ENCODE data around the gene NALCN.

The NALCN gene

DNA sequence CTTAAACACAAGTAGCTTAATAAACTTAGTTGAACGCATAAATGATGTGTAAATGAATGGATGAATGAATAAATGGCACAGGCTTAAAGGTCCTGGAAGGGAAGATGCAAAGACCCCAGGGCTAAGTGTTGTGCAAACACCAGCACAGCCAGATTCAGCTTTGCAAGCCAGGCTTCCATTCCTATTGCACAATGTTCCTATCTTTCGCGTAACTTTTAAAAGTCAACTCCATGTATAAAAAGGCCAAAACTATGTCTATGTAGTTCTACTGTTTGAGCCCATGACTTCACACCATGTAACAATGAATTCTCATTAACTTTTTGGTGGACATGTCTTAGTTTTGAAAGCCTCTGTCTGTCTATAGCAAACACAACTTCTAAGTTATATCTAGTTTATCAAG is 226.0 kb downstream of the NALCN start:
- DNase-seq = no peak

DNA sequence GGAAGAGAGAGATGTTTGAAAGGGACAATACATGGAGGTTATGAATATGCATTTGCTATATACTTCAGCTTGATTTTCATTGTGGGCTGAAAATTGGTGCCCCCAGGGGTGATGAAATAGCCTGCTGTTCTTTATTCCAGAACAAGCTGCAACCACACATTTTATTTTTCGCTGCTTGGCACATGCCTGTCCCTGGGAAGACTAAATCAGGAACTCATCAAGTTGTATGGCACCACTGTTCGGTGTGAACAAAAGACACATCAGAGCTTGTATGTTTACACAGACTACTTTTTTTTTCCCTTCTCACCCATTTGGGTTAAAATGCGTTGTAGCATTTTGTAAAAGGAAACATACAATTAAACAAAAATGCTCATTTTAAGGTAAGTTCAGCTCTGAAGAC is 230.7 kb downstream of the NALCN start:
- DNase-seq = no peak

DNA sequence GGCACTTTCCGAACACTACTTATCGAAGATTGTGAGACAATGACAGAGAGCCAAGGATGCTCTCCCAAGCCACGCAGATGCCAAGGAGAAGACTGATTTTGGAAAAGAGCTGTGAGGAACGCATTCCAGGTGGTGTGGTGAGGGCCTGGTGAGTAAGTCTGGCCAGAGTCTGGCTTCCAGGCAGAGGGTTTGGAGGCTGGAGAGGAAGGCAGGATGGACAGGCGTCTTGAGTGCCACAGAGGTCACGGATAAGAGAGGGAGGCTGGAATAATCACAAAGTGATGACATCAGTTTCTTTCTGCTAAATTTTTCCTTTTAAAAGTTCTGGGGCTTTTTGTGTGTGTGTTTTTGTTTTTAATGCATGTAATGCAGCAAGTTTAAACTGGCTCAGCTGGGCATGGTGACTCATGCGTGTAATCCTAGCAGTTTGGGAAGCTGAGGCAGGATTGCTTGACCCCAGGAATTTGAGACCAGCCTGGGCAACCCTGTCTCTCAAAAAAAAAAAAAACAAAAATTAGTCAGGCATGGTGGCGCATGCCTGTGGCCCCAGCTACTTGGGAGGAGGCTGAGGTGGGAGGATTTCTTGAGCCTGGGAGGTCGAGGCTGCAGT is 235.1 kb downstream of the NALCN start:
- no peak for DNase-seq

DNA sequence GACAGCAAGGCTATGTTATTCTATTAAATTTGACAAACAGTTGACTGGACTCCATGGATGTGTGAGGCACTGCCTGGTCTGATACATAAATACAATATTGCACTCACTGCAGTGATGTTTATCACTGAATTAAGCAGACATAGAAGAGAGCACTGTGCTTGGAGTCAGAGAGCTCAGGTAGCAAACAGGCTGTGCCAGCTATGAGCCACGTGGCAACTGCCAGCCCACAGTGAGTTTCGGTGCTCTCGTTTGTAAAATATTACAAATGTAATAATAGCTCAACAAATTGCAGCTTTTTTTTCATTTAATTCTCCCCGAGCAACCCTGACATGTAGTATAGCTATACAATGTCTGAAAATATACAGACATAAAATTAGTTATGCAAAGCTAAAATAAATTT is 237.3 kb downstream of the NALCN start:
- DNase-seq = no peak

DNA sequence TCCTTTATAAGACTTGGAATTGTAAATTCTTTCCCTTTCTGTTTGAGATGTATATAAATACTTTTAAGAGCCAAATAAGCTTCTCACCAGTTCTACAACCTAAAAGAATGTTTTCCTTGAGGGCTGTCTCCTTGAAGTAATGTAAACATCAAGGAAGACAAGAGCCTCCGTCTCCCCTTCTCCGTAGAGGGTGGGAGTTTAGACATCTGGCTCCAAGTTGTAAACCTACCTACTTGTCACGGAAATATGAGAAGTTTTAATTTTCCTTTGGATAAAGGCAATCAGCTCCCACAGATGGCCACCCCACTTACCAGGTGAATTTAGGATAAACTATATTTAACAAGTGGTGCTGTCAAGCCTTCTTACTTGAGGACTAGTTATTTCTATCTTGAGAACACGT is 237.9 kb downstream of the NALCN start:
- no peak for DNase-seq

DNA sequence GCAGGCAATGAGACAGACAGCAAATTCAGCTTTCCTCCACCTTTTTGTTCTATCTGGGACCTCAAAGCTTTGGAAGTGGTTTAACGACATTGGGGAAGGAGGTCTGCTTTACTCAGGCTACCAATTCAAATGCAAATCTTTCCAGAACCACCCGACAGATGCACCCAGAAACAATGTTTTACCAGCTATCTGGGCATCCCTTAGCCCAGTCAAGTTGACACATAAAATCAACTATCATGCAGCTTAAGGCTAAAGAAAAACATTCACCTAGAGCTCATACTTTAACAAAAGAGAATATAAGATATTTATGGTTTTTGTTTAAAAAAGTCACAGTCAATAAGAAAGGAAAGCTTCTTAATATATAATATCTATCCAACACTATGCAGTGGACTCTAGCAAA is 246.0 kb downstream of the NALCN start:
- no peak for DNase-seq

DNA sequence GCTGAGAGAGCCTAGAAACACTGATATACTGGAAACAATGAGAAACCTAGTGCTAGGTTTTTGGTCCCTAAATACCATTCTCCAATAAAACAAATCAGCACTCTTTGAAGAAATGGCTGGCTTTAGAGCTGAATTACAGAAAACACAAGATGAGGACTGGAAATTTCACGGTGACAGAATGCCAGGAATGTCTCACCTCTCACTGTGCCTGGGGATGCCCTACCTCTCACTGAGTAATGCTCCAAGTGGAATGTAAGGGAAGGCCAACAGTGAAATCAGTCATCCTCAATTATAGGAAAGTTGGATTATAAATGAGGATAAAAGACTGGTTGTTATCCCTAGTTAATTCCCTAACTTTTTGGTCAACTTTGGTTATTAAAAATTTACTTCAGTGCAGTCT is 259.0 kb downstream of the NALCN start:
- no peak for DNase-seq

DNA sequence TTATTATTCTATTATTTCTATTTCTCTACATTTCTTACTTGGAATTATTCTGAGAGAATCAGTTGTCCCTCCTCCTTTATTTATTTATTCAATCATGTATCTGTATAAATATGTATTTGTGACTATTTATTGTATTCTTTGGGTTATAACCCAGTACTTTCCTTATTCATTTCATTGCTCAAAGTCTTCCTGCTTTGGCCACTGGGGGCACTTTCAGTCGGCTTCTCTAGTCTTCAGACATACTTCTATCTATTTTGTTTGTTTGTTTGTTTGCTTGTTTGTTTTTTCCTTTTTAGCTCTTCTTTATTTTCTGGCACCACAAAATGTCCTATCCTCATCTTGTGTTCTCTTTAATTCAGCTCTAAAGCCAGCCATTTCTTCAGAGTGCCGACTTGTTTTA is 260.4 kb downstream of the NALCN start:
- no peak for DNase-seq

DNA sequence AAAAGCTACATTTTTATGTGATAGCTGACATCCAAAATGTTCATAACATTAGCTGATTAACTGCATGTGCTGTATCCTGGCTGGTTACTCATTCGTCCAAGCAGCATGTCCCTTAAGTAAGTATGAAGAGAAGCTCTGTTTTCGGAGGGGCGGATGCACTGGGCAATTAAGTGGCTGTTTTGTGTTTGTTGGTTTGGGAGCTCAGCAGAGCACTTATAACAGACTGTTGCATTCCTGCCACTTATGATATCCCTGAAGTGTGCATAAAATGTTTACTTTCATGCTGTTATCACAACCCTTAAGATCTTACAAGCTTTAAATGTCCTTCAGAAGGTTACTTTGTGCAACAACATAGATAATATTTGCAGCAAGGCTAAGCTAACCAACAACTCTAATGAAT is 264.1 kb downstream of the NALCN start:
- DNase-seq = no peak

DNA sequence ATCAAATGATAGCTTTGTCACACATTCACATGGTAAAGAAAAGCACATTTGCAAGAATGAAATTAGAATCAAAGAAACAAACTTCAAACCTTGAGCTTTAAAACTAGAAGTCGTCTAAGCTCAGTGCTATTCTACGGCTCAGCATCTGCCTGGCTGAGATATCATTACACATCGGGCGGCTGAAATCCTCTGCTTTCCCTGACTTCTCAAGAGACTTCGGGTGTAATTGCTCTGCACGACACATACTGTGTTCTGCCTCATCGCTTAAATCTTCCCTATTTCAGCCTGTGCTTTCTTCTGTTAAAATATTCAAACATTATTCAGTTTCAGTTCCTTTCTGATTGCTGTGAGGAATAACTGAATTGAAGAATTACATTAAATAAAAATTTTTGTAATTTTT is 265.3 kb downstream of the NALCN start:
- no peak for DNase-seq

DNA sequence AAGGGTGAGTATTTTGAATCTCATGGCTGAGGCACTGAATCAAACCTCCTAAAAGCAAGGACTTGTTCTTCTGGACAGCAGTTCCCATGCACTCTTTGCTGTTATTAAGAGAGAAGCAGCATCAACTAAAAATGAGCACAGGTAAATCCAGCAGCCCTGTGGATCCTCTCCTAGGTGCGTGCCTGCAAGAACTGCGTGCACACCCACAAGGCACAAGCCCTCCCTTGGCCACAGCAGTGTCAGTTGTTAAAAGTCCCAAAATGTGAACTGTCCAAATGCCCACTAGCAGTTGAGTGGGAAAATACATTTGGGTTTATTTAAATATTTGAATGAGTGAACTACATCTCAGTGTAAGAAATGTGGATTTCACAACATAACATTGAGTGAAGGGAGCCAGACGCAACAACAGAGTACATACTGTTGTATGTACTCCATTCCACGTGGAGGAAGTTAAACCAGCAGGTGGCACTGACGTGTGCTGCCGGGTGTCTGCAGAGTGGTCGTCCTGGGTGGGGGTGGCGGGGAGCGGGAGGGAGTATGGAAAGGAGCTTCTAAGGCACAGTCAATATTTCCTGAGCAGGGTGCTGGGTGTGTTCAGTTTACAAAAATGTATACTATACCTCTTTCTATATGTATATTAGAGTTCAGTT is 266.4 kb downstream of the NALCN start:
- DNase-seq = no peak

DNA sequence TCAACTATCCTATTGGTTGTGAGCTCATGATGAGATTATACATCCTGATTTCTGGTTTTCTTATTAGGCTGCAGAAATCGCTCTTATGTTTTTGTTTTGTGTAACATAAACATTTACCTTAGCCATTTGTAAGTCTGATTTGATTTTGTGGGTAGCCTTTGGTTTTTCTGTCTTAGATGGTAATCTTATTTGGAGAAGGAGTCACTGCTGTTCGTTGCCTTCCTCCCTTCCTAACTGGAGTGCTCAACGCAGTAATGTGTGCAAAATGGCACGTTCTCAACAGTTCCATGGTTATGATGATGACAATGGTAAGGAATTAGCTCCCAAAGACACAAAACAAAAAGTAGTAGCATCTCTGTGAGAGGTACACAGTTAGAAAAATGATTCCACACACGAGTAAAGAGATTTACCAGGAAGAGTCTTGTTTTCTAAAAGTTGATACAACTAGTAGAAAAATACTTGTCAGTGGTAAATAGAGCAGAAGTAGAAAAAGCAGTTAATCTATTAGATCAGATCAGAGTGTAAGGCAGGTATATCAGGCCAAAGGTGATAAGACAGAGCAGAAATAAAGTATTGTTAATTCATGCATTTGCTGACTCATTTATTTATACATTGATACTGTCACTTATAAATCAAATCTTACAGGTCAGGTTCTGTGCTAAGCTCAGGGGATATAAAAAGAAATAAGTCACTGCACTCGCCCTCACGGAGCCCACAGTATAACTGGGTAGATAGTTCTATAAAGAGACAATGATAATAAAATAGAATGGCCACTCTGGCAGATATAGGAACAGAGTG is 270.0 kb downstream of the NALCN start:
- no peak for DNase-seq

DNA sequence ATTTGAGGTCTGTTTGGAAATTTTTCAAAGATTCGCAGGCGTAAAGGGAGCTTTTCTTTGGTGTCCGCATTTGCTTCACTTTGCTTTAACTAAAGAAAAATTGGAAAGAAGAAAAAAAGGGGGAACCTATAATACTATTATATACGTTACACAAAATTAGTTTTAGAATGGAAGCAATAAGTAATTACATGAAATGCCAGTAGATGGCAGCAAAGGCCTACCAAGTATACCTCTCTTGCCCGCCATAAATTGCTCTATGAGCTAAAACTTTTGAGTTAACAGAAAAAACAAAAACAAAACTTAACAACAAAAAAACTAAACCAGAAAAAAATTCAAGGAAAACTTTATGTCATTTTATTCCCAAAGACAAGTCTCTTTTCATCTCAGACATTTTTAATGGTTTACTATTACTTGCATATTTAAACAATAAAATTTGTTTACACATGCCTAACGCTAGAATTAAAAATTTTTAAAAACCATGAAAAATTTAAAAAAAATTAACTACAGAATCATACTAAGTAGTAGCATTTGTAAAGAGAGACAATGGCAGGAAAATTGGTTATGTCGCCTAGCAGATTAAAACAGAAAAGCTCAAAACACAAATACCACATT is 271.4 kb downstream of the NALCN start:
- DNase-seq = peak in 1 of 4 experiments; percentile 1

DNA sequence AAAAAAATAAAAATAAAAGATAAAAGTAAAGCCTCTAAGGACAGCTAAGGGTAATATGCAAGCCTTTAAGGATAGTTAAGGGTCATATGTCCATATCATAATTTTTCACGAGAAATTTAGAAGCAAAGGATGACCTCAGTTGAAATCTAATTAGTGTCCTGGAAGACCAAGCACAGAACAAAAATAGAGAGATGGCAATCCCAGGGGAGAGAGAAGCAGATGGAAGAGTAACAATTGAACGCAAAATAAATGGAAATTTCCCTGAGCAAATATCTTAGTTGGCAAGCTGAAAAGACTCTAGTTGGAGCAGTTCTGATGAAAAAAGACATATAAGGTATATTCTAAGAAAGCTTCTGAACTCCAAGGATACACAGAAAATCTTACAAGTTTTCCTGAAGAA is 275.4 kb downstream of the NALCN start:
- no peak for DNase-seq

DNA sequence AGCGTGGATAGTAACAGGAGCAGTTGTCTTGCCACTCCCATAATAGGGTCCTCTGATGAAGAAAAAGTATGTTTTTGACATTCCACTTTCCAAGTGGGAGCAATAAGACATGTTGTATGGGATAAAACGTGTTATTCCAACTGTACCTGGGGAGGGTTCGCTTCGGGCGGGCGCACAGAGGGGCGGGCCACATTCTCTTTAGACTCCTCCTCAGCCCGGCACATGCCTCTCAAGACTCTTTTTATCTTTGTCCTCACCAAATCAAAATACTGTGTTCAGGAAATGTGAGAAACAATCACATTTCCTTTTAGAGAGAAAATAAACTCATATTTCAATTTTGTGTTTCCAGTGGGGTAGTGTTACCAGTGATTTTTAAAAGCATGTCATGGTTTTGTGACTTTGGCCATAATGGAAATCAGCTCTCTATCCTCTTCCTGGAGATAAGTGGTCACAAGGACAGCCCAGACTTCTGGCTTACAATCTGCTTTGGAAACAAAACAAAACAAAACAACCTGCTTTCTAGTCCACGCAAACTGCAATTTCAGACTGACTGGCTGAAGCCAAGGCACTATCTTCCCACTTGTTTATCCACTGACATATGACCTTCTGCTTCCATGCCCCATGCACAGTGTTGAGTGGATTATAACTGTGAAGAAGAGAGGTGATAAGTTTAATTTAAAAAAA is 276.1 kb downstream of the NALCN start:
- DNase-seq = no peak

DNA sequence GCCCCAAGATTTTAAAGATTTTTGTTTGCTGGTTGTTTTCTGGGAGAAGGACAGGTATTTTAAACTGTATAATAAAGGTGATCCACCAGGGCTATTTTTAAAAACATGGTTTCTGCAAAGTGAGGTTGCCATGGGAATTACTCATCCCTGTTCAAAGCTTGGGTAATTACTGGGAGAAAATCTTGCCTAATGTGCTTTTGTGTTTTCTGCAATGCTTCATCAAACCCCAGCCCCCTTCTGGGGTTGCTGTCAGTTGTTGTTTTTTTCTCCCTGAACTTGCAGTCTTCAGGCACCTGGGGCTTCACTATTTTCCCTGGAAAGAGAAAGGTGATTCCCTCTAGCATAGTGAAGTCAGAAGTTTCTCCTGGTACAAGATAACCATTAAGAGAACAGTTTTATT is 277.2 kb downstream of the NALCN start:
- DNase-seq = no peak

DNA sequence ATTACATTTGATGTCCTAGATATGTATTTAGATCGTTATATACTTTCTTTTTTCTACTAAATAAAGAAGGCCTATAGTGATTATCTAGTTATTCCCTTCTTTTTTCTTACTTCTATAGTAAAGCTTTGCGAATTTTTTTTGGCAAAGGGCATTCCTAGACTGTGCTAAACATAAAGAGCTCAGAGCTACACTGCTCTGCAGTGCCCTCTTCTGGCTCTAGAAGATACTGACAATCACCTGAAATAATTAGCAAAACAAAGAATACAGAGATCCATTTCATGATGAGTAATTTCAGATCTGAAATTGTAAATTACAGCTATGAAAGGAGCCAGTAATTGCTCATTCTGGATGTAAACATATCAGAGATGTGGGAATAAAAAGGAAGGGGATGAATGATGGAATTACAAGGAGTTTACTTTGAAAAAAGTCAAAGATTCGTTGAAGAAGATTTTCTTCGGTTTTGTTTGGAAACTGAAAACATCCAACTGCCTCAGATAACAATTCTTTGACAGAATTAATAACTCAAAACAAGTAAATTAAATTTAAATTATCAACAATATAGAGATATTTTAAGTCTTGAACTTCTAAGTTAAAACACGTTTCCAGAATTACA is 288.5 kb downstream of the NALCN start:
- no peak for DNase-seq

DNA sequence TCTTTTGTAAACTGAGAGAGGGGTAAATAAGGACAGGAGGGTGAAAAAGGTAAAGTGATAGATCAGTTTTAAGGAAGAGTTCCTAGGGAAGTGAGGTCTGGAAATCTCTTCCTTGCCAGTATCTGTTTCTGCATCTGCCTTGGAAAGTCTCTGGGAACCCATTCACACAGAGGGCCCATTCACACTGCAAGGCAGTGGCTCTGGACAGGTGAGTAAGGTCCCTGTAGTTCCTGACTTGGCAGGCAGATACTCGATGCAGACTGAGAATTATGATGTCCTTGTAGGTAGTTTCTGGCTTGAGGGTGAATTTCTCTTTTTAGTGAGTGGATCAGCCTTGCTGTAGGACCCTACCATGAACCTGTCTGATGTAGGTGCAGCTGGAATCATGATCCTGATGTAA is 293.3 kb downstream of the NALCN start:
- DNase-seq = no peak

DNA sequence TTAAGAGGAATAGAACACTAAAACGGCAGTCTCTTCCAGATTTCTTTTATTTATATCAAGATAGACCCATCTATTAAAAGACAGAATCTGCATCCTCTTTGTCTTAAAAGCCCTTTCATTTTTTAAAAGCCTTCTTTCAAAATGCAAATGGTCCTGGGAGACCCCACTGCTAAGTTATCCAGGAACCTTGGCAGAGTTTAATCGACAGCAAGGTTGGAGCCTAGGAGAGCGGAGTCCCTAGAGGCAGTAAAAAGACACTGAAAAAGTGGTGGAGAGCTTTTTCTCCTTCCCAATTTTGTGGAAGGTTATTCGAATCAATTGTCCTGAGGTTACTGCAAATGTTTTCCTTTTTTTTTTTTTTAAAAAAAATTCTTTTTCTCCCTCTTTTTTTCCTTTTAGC is 294.7 kb downstream of the NALCN start:
- no peak for DNase-seq

DNA sequence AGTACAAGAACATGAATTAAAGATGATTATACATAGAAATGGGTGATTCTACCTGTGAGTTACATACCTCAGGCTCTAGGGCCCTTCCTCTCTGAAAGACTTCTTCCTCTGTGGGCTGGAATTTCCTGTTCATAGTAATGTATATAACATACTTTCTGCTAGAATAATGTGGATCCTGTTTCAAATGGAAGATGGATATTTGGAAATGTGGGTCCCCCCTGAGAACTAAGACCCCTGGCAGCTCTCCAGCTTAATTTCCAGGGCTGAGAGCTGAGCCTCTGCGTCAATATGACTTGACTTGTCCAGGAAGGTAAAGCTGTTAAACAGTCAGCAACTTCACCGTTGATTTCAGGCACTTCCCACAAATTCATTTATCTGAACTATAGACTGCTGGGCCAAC is 296.3 kb downstream of the NALCN start:
- DNase-seq = no peak

DNA sequence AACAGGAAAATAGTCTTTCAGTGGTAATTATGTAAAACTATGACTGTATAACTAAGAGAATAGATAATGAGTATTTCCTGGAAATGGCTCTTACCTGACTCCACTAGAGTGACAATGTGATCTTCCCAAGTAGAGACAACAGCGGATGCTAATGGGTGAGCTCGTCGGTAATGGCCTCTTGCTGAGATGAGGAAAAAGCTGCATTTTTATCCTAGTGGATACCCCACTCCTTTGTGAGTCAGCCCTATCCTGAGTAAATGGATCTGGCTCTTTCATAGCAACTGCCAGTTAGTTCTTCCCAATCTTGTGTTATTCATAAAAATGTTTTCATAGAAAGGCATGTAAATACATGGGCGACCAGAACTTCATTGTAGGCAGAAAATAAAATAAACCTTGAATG is 299.5 kb downstream of the NALCN start:
- no peak for DNase-seq

DNA sequence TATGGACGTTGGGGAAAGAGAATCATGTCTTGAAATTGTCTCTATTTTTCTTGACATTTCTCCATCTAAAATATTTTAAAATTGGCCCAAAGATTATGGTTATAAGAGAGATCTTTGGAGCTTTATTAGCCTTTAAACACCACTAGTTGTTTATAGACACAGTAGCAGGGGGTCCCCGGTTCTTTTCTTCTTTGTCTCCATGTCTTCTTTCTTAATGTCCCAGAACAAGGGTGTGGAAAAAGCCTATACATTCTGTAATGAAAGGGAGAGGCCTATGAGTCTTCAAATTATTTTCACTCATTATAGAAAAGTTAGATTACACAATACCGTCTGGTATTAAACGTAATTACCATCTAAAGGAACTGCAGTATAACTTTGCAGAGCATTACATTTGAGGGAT is 300.0 kb downstream of the NALCN start:
- no peak for DNase-seq

DNA sequence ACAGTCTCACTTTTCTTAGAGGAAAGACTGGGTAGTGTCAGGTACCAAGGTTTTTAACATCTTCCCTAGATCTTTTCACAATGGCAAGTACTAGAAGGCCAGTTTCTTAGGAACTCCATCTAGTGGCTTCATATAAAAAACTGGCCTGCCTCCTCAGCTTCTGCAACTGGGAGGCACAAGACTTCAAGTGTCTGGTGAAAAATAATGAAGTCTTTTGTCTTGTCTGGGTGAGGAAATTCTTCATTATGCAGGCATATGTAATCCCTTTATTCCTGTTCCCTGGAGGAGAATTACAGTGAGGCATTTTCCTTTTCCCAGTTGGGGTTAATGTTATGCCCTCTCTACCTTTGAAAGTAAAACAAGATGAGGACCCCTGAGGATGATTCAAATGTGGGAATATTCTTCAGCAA is 300.5 kb downstream of the NALCN start:
- no peak for DNase-seq
